ENCODE data around the gene UGGT2.
A peak's percentile ranks its signal among the peaks of the same experiment; 100 is the strongest.
"Not testable (repeated sequence)": the region's sequence is repeated elsewhere in the genome, so short reads cannot be mapped to it uniquely, and the experiment has no call there.

The UGGT2 gene

GRCh38 chr13:95893861-95894260 is 159.3 kb downstream of the UGGT2 start:
- DNase-seq = no peak

DNA sequence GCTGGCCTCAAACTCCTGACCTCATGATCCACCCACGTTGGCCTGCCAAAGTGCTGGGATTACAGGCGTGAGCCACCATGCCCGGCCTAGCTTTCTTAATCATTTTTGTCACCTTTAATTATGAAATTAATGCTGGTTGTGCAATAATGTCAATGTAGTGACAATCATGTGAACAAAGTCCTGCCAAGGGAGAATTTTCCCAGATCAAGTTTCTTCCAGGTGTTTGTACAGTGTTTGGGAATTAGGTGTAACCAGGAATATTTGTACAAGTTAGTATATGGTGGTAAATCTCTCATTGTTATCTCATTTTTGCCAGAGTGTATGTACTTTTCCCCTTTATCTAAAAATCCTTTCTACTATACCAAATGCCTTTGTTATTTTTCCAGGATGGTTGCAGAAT is 171.1 kb downstream of the UGGT2 start:
- DNase-seq = no peak

DNA sequence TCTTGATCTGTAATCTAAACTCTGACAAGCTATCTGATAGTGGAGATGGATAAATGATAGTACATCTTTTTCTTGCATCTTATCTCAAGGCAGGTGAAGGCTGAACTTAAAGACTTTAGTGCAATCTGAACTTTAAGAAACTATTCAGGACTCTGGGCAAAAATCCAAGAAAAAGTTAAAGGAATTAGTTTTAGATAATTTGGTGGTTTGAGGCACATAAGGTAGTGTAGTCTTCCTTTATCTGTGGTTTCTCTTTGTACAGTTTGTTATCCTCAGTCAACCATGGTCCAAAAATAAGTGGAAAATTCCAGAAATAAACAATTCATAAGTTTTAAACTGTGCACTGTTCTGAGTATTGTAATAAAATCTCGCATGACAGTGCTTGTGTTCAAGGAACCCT is 172.9 kb downstream of the UGGT2 start:
- no peak for DNase-seq

DNA sequence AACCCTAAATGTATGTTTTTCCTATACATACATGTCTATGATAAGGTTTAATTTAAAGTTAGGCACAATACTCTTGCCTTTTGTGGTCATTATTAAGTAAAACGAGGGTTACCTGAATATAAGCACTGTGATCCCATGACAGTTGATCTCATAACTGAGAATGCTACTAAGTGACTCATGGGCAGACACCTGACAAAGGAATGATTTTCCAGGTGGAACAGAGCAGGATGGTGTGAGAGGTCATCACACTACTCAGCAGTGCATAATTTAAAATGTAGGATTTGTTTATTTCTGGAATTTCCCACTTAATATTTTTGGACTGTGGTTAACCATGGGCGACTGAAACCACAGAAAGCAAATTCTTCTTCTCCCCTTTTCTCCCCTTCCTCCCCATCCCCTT is 178.9 kb downstream of the UGGT2 start:
- no peak for DNase-seq

DNA sequence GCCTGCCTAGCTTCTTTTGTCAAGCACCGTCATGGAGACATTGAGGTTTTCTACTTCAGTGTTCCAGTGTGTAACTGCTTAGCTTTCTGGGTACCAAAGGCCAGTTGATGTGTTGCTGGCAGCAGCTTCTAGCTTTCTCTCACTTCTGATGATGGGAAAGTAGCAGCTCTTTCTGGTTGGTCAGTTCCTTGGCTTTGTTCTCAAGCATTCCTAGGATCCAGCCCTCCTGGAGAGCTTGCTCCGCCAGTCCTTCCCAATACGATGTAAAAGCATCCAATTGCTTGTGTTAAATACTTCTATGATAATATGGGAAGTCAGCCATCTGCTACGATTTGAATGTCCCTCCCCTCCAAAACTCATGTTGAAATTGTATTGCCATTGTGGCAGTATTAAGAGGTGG is 182.8 kb downstream of the UGGT2 start:
- DNase-seq = no peak

- no peak for DNase-seq
These were observed 188.1 kb downstream of the UGGT2 start for GRCh38 chr13:95865080-95865615.

- no peak for DNase-seq
These were observed 190.8 kb downstream of the UGGT2 start for GRCh38 chr13:95862408-95862807.

DNA sequence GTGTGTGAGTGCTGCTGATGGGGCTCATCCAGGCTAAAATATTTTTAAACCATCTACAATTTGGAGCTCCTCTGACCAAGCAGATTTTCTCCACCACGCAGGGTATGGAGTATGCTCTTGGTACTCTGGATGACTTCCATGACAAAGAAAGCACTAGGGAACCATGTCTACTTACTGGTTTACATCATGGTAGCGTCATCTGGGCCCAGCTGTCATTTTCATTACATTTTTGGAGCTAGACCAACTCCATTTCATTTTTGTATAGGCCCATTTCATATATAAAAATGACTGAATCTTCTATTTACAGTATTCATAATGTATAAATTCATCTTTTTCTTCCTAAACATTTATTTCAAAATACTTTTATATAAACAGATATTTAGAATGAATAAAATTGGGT is 191.9 kb downstream of the UGGT2 start:
- no peak for DNase-seq

GRCh38 chr13:95858286-95859075 is 194.7 kb downstream of the UGGT2 start:
- no peak for DNase-seq

DNA sequence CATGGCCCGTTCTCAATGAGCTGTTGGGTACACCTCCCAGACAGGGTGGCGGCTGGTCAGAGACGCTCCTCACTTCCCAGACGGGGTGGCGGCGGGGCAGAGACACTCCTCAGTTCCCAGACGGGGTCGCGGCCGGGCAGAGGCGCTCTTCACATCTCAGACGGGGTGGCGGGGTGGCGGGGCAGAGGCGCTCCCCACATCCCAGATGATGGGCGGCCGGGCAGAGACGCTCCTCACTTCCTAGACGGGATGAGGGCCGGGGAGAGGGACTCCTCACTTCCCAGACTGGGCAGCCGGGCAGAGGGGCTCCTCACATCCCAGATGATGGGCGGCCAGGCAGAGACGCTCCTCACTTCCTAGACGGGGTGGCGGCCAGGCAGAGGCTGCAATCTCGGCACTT is 207.5 kb downstream of the UGGT2 start:
- not testable (repeated sequence) for DNase-seq

- DNase-seq = no peak
These were observed 210.3 kb downstream of the UGGT2 start for GRCh38 chr13:95842898-95843297.

DNA sequence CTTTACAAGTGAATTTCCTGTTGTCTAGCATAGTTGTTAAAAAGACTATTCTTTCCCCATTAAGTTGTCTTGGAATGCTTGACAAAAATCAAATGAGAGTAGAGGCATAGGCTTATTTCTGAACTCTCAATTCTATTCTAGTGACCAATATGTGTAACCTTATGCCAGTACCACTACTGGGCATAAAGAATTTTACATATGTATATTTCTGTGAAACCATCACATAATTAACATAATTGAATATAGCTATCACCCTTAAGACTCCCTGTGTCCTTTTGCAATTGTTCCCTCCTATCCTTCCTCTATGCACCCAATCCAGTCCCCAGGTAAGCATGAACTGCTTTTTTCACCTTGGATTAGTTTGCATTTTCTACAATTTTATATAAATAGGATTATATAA is 211.3 kb downstream of the UGGT2 start:
- DNase-seq = no peak

GRCh38 chr13:95834134-95834765 is 219.0 kb downstream of the UGGT2 start:
- DNase-seq = peak; percentile 79 to 85

DNA sequence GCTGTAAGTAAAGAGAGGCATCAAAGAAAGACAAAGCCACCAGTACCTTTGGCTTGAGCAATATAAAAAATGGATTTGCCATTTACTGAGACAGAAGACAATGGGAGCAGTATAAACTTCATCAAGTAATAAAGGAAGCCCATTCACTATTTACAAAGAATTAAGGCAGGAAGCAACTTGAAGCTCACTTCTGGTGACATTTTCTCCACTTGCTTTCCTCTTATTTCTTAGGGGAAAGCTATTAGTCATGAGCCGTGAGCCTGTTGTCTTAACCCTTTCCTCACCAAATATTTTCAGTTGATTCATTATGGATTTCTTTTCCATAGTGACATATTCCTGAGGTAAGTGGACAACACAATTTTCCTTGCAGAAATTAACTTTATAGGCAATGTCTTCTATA is 219.5 kb downstream of the UGGT2 start:
- peak; percentile 10 to 12 for DNase-seq

GRCh38 chr13:95833126-95833525 is 220.1 kb downstream of the UGGT2 start:
- no peak for DNase-seq

- peak in 1 of 2 experiments; percentile 11 for DNase-seq
These were observed 230.9 kb downstream of the UGGT2 start for GRCh38 chr13:95822303-95822702.

GRCh38 chr13:95814495-95814894 is 238.7 kb downstream of the UGGT2 start:
- DNase-seq = no peak

DNA sequence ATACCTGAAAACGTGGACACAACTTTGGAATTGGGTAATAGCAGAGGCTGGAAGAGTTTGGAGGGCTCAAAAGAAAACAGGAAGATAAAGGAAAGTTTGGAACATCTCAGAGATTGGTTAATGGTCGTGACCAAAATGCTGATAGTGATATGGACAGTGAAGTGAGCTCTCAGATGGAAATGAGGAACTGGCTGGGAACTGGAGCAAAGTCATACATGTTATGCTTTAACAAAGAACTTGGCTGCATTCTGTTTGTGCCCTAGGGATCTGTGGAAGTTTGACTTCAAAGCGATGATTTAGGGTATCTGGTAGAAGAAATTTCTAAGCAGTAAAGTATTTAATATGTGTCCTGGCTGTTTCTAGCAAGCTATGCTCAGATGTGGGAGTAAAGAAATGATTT is 240.1 kb downstream of the UGGT2 start:
- DNase-seq = peak; percentile 19 to 41

GRCh38 chr13:95809429-95809828 is 243.8 kb downstream of the UGGT2 start:
- no peak for DNase-seq

- no peak for DNase-seq
These were observed 247.3 kb downstream of the UGGT2 start for GRCh38 chr13:95805921-95806320.

DNA sequence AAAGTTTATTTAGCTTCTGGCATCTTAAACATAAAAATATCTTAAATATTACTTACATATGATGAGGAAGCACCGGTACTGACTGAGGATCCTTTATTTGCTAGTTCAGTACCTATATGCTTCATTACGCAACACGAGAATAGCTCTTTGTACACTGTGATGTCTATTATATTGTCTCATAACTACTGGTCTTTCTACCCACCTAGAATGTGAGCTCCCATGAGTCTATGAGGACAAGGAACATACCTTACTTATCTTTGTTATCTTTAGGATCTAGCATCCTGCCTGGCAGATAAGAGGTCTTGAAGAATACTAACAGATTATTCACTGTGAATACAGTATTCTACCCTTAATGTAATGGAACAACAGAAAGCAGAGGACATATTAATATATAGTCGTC is 251.4 kb downstream of the UGGT2 start:
- DNase-seq = no peak

GRCh38 chr13:95800436-95800835 is 252.8 kb downstream of the UGGT2 start:
- DNase-seq = no peak

DNA sequence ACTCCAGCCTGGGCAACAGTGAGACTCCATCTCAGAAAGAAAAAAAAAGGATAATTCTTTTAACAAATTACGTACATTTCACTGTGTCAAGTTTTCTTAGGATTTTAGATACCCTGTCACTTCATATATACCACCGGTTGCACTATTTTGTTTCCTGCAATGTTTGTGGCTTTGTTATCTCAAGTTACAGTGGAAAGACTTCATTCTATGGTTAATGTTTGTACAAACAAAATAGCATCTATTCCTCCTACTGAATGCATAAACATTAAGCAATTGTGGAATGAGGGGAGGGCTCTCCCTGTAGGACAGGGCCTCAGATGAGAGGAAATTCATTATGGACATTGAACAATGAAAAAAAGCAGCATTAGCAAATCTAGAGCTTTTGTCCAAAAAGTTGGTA is 256.2 kb downstream of the UGGT2 start:
- DNase-seq = no peak

DNA sequence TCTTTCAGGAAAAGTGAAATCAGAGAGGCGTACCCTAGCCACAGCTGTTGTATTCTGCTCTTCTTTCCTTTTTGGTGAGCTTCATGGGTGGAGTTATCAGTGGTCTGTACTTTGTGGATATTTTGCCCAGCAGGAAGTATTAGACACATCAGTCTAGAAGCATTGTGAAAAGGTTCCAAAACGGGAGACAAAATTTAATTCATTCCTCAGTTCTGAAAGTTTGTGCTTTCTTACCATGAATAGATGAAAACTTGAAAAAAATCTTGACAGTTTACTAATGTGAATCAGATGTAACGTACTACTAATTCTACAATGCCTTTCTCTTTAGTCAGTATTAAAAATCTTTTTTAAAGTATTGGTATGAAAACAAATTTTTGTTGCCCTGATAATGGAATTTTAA is 259.4 kb downstream of the UGGT2 start:
- no peak for DNase-seq
